Mammary epithelial cell (primary cell): Measurements from ENCODE around the gene GAST.
"Not testable (repeated sequence)": the region's sequence is repeated elsewhere in the genome, so short reads cannot be mapped to it uniquely, and the experiment has no call there.

Experiments
- EZH2 ChIP-seq: IDR thresholded peaks from 2 replicates; pipeline ENCODE4 v1.6.1; 2012; ENCODE audit warnings: low read length, inconsistent platforms, borderline replicate concordance
- TF ChIP-seq, protein P1 (sequence below), 2 donors: IDR thresholded peaks in 1 of 2; conservative IDR thresholded peaks in 1 of 2; 2 replicates each; pipeline ENCODE4 v1.5.1; 2011 to 2012; ENCODE audit warnings: inconsistent platforms in 2 of 2, low read length in 2 of 2, mild to moderate bottlenecking in 2 of 2, control low read depth in 1 of 2, low read depth in 1 of 2; ENCODE audit not compliant: insufficient read depth in 1 of 2; ENCODE audit errors: extremely low read depth in 1 of 2

DNA sequence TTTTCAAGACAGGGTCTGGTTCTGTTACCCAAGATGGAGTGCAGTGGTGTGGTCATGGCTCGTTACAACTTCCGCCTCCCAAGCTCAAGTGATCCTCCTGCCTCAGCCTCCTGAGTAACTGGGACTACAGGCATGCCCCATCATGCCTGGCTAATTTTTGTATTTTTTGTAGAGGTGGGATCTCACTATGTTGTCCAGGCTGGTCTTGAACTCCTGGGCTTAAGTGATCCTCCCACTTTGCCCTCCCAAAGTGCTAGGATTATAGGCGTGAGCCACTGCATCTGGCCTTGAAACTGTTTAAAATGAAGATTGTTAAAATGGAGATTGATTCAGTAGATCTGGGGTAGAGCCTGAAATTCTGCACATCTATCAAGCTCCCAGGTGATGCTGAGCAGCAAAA lies 11.3 kb upstream of the GAST start:
- TF ChIP-seq EZH2: not testable (repeated sequence)
- TF ChIP-seq, protein P1, sequence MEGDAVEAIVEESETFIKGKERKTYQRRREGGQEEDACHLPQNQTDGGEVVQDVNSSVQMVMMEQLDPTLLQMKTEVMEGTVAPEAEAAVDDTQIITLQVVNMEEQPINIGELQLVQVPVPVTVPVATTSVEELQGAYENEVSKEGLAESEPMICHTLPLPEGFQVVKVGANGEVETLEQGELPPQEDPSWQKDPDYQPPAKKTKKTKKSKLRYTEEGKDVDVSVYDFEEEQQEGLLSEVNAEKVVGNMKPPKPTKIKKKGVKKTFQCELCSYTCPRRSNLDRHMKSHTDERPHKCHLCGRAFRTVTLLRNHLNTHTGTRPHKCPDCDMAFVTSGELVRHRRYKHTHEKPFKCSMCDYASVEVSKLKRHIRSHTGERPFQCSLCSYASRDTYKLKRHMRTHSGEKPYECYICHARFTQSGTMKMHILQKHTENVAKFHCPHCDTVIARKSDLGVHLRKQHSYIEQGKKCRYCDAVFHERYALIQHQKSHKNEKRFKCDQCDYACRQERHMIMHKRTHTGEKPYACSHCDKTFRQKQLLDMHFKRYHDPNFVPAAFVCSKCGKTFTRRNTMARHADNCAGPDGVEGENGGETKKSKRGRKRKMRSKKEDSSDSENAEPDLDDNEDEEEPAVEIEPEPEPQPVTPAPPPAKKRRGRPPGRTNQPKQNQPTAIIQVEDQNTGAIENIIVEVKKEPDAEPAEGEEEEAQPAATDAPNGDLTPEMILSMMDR (conservative IDR thresholded peaks at IDR 0.05 in 1 of 2, IDR thresholded peaks at IDR 0.05 in 1 of 2; ENCODE audit: extremely low read depth in 1 of 2, insufficient read depth in 1 of 2, low read depth in 1 of 2, low read length in 2 of 2): not testable (repeated sequence)
